ENCODE results near the gene MOB3A.

The MOB3A gene

DNA sequence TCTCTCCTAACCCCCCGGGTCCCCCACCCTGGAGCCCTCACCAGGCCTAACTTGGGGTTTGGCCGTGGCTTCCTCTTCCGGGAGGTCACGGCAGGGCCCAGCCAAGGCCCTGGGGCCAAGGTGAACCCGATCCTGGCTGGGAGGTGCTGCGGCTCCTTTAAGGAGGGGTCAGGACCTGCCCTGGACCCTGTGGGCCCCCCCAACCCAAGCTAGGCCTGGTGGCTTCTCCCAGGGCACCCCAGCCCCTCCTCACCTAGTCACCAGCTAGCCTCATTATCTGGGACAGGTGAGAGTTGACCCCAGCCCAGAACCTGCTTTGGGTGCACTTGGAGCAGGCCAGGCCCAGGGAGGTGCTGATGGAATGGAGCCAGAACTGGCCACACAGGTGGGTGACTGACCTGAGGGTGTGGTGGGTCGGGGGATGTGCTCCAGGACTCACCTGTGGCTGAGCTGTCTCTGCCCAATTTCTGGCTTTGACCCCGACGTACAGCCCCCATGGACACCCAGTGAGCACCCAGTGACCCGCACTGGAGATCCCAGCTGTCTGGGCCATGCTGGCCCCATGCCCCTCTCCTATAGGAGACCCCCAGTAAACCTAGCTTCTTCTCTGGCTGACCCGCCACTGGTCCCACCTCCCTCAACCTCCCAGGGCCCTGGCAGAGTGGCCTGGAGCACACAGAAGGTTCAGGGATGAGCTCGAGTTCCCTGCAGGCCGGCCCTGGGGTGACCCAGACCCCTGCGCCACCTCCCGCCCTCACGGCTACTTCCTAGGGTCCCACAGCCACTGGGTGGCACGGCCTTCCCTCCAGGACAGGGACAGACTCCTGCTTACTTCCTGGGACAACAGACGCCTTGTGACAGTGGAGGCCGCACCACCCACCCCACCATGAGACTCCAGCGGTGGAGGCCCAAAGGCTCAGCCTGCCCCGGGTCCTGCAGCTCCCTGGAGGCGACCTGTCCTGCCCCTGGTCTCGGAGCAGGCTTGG, 38.3 kb downstream of the MOB3A start:
- DNase-seq: no peak

DNA sequence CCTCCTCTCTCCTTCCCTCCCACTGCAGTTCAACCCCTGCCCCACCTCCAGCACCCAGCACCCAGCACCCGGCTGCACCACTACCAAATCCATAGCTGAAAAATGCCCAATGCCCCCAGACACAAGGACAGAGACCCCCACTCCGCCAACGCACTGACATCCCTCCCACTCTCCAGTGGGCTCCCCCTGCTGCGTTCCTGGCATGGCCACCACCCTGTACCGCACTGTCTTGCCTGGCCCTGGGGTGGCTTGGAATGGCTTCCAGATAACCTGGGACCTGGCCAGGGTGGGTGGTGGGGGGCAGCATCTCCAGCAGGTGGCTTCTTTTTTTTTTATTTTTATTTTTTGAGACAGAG, 39.3 kb downstream of the MOB3A start:
- DNase-seq: no peak

DNA sequence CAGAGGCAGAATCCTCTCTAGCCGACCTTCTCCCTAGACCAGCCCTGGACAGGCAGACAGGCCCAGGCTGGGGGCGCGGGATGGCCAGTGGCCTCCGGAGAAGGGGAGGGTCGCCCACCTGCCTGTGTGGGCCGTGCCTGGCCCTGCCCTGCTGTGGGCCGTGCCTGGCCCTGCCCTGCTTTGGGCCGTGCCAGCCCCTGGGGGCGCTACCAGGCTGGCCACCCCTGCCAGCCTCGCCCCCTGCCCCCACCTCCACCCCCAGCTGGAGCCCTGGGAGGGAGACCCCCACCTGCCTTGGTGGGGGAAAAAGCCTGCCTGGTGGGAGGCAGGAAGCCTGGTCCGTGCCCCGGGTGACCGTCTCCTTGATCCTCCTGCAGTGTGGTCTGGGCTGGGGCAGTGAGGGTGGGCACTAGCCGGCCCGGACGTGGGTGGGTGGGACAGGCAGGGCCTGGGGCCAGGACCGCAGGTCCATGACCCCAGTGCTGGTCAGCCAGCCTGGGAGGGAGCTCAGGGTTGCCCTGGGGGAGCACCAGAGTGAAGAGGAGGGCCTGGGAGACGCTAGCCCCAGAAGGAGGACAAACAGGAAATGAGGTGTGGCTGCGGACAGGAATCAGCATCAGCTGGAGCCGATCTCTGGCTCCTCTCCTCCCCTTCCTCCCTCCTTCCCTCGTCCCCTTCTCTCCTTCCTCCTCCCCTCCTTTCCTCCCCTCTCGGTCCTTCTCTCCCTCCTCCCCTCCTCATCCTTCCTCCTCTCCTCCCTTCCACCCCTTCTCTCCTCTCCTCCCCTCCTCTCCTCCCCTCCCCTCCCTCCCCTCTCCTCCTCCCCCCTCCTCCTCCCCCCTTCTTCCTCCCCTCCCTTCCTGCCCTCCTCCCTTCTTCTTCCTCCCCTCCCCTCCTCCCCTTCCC, 39.9 kb downstream of the MOB3A start:
- DNase-seq: no peak

DNA sequence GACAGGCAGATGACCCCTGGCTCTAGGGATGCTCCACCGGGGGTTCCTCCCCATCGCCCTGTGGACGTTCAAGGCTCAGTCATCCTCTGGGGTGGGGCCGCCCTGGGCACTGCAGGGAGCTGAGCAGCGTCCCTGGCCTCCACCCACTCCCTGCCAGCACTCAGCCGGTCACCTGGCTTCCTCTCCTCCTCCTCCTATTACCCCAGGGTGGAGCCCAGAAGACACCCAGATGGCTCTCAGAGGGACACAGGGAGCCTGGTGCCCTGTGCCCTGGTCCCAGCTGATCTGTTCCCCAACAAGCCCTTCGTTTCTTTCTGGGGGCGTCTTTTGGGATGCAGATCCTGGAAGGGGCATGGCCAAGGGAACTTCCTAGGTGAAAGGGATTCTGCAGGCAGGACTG, 41.4 kb downstream of the MOB3A start:
- DNase-seq: no peak

DNA sequence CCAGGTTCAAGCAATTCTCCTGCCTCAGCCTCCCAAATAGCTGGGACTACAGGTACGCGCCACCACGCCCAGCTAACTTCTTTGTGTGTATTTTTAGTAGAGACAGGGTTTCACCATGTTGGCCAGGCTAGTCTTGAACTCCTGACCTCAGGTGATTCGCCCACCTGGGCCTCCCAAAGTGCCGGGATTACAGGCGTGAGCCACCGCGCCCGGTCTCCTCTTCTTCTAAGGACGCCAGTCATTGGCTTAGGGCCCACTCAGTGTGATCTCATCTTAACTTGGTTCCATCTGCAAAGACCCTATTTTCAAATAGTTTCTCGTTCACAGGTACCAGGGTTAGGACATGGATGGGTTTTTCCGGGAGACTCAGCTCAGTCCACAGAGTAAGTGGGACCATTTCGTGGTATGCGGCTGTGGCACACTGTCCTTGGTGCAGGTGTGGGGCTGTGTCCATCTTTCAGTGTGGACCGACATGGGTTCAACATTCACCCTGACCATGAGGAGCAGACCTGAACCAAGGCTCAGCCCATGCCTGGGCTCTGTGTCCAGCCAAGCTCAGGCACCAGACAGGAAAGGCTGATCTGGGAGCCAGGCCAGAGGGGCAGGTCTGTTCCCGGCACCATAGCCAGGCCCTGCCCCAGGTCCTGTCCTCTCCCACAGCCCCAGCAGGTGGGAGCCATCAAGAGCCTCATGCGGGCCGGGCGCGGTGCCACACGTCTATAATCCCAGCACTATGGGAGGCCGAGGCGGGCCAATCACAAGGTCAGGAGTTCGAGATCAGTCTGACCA, 42.3 kb downstream of the MOB3A start:
- no peak for DNase-seq

DNA sequence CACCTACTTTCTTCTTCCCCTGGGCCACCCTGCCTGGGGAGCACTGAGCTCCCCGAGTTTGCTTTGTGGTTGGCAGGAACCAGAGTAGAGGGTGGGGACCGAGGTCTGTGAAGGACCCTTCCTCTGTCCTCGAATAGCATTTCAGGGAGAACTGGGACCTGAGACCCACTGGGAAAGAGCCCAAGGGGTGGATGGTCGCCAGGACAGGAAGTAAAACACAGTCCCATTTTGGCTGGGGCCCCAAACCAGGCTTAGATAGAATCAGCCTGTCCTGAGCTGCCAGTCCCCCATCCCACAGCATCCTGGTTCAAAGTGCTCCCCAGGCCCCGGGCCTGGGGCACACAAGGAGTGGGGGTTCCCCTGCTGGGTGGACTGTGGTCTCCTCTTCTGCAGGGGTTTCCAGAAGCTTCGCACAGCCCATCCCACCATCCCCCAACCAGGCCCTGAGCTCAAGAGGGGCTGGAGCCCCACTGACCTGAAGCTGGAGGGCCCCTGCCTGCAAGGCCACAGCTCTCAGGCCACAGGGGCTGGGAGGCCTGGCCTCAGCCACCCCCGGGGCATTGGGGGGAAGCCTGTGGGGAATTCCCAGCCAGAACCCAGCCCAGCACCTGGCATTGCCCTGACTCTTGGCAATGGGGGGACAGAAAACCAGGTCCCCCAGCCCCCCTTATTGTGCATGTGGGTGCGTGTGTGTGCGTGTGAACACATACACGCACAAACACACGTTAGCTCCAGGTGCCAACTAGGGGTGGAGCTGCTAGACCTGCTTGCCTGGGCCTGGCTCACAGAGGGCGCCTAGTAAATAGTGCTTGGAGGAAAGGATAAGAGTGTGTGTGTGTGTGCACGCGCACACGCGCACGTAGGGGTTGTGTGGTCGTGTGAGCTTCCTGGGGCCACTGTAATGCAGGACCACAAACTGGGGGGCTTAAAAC, 44.1 kb downstream of the MOB3A start:
- peak in 1 of 2 experiments; percentile 22 for DNase-seq

DNA sequence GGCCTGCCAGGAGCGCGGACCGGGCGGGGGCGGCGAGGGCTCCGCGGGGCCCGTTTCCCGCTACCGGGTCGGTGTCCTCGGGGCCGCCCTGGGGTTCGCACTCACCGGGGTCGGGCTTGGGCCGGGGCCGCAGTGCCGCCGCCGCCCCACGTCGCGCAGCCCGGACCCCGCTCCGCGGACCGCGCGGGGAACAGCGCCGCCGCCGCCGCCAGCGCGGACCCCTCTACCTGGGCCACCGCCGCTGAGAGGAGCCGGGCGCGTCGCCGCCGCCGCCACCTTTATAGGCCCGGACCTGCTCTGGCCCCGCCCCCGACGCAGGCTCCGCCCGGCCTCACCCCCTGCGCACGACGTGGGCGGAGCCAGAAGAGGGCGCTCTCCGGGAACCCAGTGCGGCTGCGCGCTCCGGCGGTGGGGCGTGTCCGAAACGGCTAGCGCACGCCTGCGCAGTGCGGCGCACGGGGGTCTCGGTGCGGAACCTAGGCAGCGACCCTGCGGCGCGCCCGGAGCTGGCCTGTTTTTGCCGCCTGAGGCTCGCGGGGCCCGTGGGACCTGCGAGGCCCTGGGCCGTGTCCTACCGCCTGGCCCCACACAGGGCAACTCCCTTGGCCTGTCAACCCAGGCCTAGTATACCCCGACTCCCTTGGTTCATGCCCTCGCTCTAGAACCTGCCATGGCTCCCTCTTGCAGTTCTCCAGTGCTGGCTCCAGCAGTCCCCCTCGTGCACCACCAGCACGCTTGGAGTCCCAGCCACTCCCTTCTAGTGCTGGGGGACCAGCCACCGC, 44.9 kb downstream of the MOB3A start, which contains the start of gene MKNK2:
MKNK2 (minus strand) TSS at position 254 of the 782 bp plus-strand sequence. CDS start 393 bp downstream, outside the sequence.
- peak; percentile 91 to 99 for DNase-seq

DNA sequence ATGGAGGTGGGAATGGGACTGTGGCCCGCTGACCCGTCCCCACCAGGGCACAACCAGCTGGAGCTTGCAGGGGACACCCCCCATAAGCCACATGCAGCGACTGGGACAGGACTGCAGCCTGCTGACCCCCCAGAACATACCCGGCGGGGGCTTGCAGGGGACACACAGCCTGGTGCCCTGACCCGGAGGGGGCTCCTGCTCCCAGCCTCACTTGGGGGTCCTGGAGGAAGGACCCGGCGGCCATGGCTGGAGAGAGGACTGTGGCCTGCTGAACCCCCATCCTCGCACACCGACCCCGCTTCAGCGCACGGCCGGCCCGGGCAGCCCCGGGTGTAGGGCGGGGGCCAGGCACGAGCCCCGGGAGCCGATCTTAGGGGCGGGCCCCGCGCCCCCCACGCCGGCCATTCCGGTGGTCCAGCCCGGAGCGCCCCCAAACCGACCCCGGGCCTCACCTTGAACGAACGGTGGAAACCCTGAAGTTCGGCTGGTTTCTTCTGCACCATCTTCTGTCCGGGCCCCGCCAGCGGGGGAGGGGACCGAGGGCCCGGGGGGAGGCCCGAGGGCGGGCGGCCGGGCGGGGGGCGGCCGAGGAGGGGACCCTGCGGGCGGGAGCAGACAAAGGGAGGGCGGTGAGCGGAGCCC, 45.7 kb downstream of the MOB3A start:
- no peak for DNase-seq

DNA sequence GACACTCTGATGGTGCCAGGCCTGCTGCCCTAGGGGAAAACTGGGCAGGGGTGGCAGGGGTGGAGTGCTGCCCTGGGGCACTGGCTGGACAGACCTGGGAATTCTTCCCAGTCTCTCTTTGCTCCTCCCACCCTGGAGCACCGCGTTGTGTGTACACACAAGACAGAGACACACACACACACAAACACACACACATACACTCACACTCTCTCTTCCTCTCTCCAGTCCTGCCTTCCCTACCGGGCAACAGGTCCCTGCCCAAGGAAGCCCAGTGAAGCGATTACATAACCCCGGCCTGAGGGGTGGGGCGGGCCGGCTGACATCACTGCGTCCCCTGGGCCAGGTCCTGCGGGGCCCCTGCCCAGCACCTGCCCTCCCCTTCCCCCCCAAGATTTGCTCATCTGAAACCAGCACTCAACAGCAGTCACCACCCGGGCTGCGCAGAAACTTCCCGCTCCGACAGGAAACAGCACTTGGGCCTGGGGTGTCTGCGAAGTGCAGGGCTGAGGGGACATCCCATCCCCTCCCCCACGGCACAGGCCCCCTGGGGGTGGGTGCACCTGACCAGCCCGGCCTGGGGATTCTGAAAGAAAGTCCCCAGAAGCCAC, 46.3 kb downstream of the MOB3A start:
- DNase-seq: peak; percentile 47 to 52

DNA sequence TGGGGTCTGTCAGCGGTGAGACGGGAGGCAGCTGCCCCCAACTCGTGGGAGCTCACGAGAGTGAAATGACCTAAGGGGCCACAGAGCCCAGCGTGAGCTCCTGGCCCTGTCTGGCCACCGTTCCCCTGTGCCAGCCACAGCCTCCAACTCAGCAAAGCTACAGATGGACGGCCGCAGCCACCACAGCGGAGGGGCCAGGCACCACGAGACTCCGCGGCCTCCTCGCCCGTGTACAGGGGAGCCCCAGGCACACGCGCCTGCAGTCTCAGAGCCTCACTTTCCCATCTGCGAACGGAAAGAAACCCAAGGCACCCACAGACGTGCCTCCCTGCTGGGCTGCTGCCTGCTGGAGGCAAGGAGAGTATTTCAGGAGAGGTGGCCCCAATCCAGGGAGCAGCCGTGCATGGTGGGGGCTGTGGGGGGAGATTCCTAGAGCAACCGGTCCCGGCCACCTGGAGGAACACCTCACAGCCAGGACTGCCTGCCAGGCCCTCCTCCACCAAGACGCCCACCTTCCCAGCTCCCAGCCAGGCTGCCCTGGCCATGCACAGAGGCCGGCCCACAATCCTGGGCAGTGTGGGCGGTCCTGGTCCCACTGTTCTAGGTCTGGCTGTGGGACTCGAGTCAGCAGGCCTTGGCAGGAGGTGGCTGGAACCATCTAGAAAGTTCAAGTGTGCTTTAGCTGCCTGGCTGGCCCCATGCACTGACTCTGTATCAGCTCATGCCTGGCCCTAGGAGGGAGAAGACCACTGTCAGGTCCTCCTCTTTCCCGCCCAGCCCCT, 47.0 kb downstream of the MOB3A start:
- no peak for DNase-seq

DNA sequence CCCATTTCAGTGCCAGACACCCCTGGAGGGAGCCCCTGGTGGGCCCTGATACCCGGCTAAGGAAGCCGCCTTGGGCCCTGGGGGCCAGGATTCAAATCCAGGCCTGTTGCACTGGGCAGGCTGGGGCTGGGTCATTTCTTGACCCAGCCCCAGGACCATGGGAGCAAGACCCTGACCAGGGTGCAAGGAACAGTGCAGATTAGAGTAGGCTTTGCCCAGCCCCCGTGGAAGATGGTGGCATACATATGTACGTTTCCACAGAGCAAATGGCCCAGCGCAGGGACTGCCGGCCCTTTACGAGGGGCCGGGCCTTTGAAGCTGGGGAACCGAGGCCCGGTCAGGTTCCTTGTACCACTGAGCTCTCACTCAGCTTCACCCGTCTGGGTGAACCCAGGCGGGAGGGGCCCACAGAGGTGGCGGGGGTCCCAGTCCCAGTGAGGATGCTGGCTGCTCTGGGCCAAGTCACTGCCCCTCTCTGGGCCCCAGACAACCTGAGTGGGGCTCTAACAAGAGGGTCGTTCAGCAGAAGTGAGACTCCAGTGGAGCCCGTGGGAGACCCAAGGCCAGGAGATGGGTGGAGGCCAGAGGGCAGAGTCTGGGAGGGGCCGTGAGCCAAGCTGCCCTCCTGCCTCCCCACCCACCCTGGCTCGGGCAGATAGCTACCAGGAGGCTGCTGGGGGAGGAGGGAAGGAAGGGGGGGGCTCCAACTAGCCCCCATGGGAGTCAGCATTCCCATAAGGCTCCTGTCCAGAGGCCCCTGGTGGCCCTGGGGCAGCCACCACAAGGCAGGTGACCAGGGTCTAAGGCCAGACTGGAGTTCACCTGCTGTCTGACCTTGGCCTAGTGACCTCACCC, 47.8 kb downstream of the MOB3A start:
- no peak for DNase-seq

DNA sequence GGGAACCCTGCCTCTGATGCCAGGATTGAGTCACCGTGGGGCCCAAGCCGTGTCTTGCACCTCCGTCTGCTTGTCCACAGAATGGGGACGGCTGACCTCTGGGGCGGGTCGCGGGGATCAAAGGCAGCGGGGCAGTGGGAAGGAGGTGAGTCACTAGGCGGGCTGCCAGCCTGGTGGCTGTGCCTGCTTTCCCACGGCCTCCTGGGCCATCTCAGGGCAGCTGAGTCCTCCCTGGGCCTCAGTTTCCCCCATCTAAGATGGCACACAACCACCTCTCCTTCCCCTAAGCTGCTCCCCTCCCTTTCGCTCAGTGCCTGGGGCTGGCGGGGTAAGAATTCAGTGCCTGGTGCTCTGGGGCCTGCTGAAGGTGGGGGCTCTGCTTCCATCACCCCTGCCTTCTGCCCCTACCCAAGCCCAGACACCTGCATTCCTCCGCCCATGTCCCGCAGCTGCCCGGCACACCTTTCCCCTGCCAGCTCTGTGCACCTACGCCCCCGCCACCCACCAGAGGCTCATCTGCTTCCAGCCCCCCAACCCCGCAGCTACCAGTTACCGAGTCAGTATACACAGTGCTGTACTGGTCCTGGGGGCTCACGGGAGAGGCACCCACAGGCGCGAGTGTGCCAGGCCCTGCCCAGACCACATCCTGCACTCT, 48.5 kb downstream of the MOB3A start:
- no peak for DNase-seq

DNA sequence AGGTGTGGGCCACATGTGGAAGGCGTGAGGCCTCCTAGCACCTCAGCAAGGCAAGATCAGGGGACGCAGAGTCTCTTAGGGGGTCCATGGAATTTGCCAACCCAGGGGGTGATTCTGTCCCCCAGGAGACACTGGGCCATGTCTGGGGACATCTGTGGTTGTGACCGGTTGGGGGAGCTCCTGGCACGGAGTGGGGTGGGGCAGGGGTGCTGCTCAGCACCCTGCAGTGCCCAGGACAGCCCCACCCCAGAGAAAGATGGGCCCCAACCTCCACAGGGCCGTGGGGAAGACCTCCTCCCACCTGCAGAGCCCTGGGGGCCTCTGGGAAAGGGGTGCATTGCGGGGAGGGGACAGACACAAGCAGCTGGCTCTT, 49.1 kb downstream of the MOB3A start:
- DNase-seq: no peak

DNA sequence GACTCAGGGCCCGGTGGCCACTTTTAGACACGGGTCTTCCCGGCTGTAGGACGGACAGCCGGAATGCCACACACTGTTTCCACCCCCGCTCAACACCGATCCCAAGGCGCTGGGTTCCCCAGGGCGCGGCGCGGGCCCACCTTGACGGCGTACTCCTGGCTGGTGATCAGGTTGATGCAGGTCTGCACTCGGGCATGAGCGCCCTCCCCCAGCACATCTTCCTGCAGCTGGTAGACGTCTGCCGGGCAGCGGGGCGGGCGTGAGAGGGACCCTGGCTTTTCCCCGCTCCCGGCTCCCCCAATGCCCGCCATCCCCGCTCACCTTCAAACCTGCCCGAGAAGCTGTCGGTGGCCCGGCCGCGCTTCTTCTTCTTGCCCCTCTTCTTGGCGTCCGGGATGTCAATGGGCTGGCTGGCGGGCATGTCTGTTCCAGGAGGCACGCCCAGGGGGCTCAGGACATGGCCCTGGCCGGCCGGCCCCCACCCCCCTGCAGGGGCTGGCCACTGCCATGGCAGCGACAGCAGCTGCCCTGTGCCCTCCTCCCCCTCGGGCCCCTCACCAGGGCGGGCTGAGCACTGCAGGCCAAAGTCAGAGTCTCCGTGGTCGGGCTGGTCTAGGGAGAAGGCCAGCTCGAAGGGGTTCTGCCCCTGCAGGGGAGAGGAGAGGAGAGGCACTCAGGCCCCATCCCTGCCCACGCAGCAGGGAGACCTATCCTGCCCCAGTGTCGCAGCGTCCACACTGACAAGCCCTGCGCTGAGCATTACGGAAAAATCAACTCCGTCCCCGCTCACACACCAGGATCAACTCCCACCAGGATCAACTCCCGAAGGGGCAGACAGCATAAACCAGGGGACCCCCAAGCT, 49.8 kb downstream of the MOB3A start:
- DNase-seq: no peak

DNA sequence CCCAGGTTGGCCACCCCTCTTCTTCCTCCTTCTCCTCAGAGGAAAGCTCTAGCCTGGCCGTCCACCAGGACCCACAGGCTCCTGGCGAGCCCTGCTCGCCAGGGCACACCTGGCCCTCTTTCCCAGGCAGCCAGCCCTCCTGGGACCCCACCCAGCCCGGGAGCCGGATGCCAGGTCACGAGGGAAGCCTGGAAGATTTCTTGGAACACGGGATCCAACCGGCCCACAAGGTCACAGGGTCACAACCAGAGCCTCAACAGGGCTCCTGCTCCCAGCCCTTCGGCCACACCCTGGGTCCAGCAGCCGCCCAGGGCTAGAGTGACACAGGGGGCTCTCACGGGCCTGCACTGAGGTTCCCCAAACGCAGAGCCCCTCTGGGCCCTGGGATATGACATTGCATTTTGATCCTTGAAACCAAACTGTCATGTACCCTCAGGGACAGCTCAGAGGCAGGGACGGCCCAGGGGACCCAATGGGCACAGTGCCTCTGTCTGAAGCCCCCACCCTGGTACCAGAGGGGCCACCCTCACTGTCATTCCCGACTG, 50.6 kb downstream of the MOB3A start:
- no peak for DNase-seq

All from stimulated activated CD4-positive, alpha-beta T cell treated with anti-CD3 and anti-CD28 coated beads, Interleukin-4, amount 100 ng/mL, for 4 hours (primary cell).